GM18870 (cell line): ENCODE data around the gene MAP7D1.
"Not testable (repeated sequence)": the region's sequence is repeated elsewhere in the genome, so short reads cannot be mapped to it uniquely, and the experiment has no call there.

ENCODE experiments used
- ATAC-seq: cut with Tn5 transposase; IDR thresholded peaks from one replicate; pipeline ENCODE4 v1.9.1; 2021; ENCODE audit warnings: moderate library complexity; ENCODE audit not compliant: unreplicated experiment

The MAP7D1 gene

DNA sequence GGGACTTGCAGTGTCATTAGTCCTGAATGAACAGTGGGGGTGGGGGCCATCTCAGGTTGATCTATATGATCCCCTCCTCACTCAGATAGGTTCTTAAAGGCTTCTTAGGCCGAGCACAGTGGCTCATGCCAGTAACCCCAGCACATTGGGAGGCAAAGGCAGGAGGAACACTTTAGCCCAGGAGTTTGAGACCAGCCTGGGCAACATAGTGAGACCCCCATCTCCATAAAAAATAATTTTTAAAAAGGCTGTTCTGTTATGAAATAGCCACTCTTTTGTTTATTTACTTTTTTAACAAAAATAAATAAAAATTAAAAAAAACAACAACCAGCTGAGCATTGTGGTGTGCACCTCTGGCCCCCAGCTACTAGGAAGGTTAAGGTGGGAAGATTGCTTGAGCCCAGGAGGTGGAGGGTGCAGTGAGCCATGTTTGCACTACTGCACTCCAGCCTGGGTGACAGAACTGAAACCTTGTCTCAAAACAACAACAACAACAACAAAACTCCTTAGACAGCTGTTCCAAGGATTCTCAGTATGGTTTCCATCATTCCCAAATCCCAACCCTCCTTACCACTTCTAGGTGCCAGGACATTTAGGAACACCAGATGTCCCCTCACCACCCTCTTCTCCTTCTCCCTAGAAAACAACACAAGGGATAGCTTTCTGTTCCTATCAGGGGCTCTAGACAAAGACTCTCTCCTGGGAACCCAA is 4.7 kb upstream of the MAP7D1 start:
- ATAC-seq = no peak

DNA sequence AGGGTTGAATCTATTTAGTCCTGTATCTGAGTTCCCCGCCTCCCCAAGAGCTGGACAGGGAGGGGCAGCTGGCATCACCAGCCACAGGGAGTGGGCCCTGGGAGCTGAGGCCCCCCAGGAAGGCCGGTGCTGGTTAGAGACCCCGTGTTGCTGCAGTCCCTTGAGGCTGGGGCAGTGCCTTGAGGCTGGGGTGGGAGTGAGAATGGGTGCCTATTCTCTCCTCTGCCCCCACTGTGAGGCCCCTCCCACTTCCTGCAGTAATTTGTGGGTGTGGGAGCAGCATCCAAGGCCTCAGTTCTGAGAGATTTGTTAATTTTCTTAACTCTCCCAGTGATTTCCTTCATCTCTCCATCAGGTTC is 4.1 kb upstream of the MAP7D1 start:
- no peak for ATAC-seq

DNA sequence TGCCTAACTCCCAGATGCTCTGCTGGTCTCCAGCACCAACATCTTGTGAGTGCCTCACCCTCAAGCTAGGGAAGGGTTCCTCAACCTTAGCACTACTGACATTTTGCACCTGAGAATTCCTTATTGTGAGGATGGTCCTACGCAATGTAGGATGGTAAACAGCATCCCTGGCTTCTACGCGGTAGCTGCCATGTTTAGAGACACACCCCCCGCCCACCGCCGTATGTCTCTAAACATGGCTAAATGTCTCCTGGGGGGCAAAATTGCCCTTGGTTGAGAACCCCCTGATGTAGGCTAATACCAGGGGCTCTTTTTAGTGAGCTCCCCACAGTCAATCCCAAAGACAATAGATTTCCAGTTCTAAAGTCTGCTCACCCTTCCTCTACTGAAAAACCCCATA is 2.5 kb upstream of the MAP7D1 start:
- no peak for ATAC-seq

DNA sequence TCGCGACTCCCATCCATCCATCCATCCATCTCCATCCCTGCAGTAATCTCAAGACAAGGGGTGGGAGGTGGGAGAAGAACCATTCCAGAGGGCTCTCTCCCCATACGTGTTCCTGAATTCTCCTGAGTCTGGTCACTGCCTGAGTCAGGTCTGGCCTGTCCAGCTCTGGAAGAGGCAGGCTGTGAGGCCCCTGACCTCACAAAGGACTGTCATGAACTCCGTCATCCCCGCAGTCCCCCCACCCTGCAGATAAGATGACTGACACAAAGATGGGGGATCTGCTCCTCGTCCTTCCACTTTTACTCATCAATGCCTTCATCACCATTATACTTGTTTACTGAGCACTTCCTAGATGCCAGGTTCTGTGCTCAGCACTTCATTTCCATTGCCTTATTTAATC is 1.6 kb upstream of the MAP7D1 start:
- ATAC-seq = no peak

DNA sequence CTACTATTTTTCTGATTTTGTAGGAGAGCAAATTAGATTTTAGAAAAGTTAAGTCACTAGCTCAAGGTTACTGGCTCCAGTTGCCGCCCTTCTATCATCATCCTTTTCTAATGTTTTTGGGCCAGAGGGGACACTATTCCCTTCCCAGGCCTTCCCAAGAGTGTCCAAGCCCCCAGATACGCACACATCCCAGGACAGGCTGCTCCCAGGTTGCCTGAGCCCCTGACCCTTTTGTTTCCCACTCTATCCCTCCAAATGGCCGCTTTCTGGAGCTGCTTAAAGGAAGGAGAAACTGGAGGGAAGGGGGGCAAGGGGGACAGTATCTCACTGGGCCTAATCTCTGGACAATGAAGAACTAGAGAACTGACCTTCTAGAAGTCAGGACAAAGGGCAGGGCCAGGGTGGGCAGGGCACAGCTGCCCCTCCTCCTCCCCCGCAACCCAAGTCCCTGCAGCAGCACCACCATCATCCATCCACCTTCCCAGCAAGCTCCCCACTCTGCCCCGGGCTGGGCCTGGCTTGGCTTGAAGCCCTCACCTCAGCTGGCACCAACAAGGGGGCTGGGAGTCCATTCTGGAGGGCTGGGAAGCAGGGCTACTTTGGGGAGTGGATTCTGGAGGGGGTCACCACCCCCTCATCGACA is 1.1 kb upstream of the MAP7D1 start:
- ATAC-seq = no peak

DNA sequence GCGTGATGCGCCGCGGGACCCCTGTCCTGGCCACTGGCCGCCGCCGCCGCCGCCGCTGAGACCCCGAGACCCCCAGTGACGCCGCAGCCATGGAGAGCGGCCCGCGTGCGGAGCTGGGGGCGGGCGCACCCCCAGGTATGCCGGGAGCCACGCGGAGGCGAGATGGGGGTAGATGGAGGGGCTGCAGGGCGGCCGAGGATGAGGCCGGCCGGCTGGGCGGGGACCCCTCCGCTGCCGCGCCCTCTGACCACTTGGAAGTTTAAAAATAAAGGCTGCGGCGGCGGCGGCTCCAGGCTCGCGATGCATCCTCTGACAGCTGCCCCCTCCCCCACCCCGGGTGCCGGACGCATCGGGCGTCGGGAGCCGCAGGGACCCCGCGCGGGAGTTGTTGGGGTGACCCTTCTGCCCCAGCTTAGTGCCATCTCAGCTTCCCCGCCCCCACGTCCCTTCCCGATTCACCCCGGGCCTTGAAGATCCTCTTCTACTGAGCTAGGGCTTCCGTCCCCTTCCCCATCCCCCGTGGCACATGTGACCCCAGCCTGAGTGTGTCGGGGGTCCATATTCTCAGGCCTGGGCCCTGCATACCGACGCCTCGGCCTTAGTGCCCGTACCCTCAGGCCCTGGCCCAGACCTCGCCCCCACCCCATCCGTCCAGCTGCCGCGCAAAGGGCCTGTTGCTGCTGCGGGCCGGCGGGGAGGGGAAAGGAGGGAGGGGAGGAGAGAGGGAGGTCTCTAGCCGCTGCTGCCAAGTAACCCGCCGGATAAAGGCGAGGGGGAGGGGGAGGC is 562 bp downstream of the MAP7D1 start:
- ATAC-seq = no peak

DNA sequence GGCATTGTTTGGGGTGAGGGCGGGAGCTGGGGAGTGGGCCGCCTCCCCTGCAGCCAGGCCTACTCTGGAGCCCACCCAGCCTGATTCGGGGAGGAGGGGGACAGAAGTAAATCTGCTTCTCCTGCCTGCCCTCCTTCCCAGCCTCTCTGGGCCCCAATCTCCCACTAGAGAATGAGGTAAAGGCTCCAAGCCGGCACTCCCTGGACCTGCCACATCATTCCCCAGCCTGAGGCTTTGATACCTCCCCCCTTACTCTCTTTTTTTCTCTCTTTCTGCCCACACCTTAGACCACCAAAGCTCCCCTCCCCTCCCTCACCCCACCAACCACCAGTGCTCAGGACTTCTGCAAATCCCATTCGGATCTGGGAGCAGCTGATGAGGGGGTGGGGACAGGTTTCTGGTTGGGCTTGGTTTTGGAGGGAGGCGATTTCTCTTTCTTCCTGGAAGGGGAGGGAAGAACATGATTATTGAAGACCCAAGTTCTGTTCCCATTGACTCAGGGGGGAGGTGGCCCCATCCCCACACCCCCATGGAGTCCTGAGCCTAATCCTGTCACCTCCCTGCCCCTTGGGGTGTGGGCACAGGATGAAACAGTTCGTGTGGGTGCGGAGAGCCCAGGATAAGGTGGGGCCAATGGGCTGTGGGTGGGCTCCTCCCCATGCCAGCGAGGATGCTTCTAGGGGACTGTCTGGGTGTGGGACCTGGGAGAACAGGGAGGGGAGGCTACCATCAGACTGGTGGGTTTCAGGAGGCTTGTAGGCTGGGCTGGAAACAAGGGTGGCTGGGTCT is 1.3 kb downstream of the MAP7D1 start:
- no peak for ATAC-seq

DNA sequence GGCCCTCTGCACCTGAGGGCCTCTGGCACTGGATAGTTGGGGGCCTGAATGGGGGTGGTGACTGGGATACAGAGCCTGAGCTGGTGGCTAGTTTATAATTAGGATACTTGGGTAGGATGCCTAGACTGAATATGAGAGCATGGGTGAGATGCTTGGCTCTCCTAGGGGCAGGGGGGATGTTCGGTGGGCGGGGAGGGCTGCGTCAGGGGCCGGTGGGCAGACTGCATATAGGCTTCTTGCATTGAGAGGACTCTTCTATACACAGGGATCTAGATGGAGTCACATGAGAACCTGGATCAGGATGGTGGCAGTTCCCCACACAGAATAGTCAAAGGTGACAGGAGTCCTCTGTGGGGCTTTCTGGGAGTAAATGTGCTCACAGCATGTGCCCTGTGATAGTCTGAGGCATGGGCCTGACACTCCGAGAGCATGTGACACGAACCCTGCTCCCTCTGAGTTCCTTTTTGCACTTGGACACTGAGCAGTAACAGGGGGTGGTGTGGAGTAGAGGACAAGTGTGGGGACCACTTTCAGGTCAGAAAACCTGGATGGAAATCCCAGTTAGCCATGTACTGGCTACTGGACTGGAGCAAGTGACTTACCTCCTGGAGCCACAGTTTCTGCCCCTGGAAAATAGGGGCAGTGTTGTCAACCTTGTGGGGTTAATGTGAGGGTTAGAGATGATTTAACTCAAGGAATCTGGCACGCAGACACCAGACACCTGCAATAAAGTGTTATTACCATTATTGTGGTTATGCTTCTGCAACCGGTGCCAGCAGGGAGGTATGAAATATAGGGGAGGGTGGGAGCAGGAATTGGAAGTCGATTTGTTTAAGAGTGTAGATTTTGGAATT is 2.2 kb downstream of the MAP7D1 start:
- no peak for ATAC-seq

DNA sequence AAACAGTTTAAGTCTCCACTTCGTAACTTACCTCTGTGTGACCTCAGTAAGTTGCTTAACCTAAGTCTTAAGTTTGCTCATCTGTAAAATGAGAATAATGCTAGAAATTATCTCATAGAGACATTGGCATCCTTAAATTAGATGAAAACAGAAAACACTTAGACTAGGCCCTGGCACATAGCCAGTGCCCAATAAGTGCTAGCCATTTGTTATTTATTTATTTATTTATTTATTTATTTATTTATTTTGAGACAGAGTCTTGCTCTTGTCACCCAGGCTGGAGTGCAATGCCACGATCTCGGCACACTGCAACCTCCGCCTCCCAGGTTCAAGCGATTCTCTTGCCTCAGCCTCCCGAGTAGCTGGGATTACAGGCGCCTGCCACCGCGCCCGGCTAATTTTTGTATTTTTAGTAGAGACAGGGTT is 2.9 kb downstream of the MAP7D1 start:
- not testable (repeated sequence) for ATAC-seq

DNA sequence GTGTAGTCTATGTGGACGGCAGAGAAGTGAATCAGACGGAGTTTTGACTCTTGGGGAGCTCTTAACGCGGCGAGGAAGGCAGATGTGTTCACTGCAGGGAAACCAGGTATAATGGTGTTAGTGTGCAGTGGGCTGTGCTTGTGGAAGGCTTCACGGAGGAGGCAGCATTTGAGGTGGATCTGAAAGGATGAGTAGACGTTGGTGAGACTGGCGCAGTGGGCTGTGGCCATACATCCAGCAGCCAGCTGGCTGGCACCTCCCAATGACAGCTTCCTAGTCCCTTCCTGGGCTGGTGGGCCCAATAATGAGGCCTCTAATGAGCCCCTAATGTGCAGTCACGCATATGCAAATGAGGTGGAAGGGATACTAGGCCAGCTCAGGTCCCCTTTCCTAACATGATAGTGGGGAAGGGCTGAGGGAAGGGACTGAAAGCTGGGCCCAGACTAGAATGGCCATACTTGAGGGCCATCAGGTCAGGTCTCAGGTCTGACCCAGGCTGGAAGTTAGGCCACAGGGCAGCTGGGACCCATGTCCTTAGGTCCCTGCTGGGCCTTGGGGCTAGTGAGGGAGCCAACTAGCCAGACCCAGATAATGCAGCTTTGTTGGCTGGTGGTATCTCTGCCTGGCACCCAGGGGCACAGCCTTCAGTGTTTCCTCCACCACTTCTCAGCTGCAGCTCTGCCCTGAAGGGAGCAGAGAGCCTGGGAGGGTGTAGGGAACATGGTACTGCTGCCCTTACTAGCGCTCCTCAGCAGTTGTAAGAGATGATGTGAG is 3.8 kb downstream of the MAP7D1 start:
- no peak for ATAC-seq

DNA sequence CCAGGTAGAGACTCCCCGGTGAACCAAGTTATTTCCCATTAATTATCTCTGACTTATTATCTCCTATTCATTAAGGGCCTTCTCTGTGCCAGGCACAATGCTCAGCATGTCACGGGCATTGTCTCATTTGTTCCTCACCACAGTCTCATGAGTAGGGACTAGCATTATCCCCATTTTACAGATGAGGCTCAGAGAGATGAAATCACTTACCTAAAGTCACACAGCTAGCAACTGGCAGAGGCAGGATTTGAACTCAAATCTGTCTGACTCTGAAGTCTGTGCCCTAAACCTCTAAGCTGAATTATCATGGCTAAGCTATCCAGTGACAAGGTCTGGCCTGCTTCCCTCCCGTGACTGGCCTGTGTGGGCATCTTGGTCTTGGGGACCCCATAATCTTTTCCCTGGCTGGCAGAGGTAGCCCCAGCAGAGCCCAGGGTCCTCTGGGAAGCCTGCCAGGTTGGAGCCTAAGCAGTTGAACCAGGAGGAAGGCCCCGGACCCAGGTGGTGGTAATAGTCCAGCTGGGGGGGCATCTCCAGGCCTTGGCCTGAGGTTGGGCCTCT is 4.5 kb downstream of the MAP7D1 start:
- ATAC-seq = no peak

DNA sequence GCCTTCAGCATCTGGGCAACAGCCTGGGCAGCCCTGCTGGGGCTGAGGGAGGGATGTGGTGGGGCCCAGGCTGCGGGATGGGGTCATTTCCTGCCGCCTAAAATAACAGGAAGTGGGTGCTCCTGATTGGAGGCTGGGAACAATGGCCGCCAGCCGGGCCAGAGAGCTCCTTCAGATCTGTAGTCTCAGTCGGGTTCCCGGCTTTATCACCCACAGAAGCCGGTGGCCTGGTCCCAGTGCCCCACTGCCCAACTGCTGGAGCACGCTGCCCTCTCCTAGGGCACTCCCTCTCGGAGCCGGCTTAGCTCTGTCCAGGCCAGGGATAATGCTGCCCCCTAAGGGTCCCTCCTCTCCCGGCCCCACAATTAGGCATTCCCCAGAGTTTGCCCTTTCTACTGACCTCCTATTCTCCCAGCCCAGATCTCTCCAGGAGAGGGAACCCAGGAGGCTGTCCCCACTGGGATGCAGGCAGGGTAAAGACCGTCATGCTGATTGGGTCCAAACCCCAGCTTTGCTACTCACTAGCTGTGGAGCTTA is 5.1 kb downstream of the MAP7D1 start:
- no peak for ATAC-seq

DNA sequence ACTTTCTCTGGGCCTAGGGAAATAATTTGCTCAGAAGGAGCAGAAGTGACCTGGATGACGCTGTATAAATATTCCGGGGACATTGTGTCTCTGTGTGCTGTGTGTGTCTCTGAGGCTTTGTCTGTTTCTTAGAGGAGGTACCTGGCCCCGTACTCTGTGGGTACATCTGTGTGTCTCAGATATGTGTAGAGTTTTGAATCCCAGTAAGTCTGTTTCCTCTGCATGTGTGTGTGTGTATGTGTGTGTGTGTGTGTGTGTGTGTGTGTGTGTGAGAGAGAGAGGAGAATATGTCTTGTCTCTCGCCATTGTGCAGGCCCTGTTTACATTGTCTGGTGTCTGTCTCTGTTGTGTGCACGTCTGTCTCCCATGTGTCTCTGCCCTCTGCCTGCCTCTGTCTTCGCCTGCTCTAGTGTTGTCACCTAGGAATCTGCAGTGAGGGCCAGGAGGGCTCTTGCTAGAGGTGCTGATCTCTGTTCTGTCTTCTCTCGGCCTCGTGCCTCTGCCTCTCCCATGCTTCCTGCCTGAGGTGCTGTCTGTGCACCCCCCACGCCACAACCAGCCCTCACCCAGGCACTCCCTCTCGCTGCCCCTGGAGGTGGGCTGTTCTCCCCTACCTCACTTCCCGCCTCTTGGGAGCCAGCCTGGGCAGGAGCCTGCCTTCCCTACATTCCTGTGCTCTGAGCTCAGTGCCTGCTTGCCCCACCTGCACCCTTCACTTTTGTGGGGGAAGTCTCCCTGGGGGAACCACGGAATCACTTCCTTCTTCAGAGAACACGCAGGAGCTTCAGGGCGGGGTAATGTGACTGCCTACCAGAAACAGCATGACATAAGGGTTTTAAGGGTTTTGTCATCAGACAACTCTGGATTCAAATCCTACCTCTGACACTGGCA is 5.9 kb downstream of the MAP7D1 start:
- no peak for ATAC-seq

DNA sequence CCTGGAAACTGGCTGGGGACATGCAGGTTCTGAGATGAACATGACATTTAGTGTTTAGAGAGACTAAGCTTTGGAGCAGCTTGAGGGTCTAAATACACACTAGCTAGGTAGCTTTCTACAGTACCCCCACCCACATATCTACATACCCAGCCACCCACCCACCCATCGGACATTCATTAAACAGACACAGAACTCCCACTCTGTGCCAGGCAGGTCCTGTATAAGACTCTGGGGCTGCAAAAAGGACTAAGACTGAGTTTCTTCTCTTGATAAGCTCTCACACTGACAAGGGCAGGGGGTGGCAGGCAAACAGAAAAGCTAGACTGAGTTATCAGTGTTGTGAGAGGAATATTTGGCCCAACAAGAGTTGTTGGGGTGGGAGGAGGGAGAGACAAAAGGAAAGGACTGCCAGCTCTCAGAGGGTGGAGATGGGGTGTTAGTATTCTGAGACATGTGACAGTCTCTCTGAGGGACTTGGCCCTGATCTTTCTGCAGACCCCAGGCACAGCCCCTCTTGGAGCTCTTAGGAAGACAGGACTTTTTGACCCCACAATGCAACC is 6.8 kb downstream of the MAP7D1 start:
- no peak for ATAC-seq

DNA sequence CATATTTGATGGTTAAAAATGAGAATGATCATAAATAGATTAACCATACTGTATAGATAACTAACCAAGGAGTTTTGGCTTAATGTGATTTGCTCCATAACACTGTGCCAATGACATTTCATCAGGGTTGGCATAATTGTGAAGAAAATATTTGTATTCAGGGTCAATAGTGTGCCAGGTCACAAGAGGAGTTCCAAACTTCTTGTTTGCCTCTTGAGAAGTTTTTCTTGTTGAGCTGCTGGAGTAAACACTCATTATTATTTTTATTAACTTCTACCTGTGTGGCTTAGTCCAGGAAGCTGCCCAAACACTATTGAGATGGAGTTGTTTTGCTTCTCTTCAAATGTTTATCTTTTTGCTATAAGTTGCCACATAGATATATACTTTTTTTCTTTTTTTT is 7.5 kb downstream of the MAP7D1 start:
- ATAC-seq = no peak

DNA sequence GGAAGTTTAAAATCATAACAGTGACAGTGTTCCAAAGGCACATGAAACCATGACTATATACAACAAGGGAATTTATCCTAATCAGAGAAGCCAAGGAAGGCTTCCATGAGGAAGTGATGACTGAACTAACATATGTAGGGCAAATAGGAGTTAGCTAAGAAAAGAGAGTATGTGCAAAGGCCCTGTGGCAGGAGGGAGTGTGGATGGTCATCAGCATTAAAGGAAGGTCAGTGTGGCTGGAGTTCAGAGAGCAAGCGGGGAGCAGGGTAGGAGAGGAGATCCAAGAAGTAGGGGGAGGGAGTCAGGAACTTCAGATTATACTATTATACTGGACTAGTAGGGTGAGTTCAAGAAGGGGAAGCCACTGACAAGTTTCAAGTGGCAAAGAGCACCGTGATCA is 8.4 kb downstream of the MAP7D1 start:
- no peak for ATAC-seq

DNA sequence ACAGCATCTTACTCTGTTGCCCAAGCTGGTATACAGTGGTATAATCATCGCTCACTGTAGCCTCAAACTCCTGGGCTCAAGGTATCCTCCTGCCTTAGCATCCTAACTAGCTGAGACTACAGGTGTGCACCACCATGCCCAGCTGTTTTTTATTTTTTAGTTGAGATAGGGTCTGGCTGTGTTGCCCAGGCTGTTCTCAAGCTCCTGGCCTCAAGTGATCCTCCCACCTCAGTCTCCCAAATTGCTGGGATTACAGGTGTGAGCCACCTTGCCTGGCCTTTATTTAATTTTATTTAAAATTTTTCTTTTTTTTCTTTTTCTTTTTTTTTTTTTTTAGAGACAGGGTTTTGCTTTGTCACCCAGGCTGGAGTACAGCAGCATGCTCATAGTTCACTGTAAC is 9.2 kb downstream of the MAP7D1 start:
- no peak for ATAC-seq

DNA sequence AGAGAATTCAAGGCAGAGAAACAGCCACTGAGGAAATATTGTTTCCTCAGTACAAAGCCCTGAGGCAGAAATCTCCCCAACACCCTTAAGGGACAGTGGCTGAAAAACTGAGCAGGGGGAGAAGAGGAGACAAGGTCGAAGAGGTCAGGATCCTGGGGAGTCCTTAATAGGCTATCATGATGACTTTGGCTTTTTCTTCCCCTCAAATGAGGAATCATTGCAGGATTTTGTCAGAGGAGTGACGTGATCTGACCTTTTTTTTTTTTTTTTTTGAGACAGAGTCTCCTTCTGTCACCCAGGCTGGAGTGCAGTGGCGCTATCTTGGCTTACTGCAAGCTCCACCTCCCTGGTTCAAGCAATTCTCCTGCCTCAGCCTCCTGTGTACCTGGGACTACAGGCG is 10.2 kb downstream of the MAP7D1 start:
- ATAC-seq = no peak
